H1 (cell line): ENCODE data around the gene SPACDR. TPM values are rescaled to one million over a fixed set of nuclear protein-coding genes. Genes with fewer than 3 reads are reported as not detected.

Experiments
- CTCF ChIA-PET: fragments of 300-600 bp; sonication (Branson Sonifier 250); formaldehyde crosslinking; loops from one replicate; lab custom pipeline; 2021; ENCODE audit not compliant: partially characterized antibody; lab: Charles Lee
- POLR2A ChIA-PET: fragments of 300-600 bp; sonication (Branson Sonifier 250); formaldehyde crosslinking; loops from one replicate; lab custom pipeline; 2021; ENCODE audit warnings: inconsistent platforms; ENCODE audit not compliant: partially characterized antibody; lab: Charles Lee
- DNase-seq, 2 experiments: peaks; one replicate each; pipeline versions ENCODE4 v3.0.0 to v3.0.0-alpha.2; 2010 to 2022; ENCODE audit warnings: low spot score in 2 of 2, low read depth in 1 of 2, mixed read lengths in 1 of 2
- FAIRE-seq: peaks from 2 replicates; lab custom pipeline; 2011; peaks lifted over from hg19 to GRCh38; lab: Jason Lieb, UNC
- H2AFZ ChIP-seq: 2 replicates; pipeline ENCODE4 v1.8.1; 2012; ENCODE audit warnings: low read length, inconsistent platforms
- H2AK5ac ChIP-seq: 2 replicates; pipeline ENCODE4 v1.6.1; 2013; ENCODE audit warnings: low read depth, low read length
- H2BK120ac ChIP-seq: replicated peaks from 2 replicates; pipeline ENCODE3; 2013; ENCODE audit warnings: low read depth, low read length, inconsistent platforms
- H2BK12ac ChIP-seq: 2 replicates; pipeline ENCODE4 v1.6.1; 2013; ENCODE audit warnings: low read depth, low read length
- H2BK15ac ChIP-seq: 2 replicates; pipeline ENCODE4 v1.6.1; 2013; ENCODE audit warnings: low read length
- H2BK20ac ChIP-seq: 2 replicates; pipeline ENCODE4 v1.6.1; 2013; ENCODE audit warnings: low read length
- H2BK5ac ChIP-seq: 2 replicates; pipeline ENCODE4 v1.6.1; 2013; ENCODE audit warnings: low read depth, low read length
- H3K14ac ChIP-seq: 2 replicates; pipeline ENCODE4 v1.6.1; 2013; ENCODE audit warnings: inconsistent platforms; ENCODE audit not compliant: insufficient read length
- H3K18ac ChIP-seq: 2 replicates; pipeline ENCODE4 v1.6.1; 2013; ENCODE audit warnings: low read length; ENCODE audit errors: extremely low read depth
- H3K23ac ChIP-seq: 2 replicates; pipeline ENCODE4 v1.6.1; 2013; ENCODE audit warnings: inconsistent platforms; ENCODE audit not compliant: insufficient read length
- H3K23me2 ChIP-seq: 2 replicates; pipeline ENCODE4 v1.6.1; 2013; ENCODE audit warnings: low read depth, low read length
- H3K27ac ChIP-seq: 2 replicates; pipeline ENCODE4 v1.6.1; 2011; ENCODE audit warnings: low read depth, low read length, inconsistent platforms
- H3K27me3 ChIP-seq, 4 experiments: replicated peaks in 1 of 4; 1 replicate in 1 of 4; 2 replicates in 3 of 4; pipeline versions ENCODE4 v1.6.1 to v1.8.1; 2011 to 2013; ENCODE audit warnings: low read length in 3 of 4, mild to moderate bottlenecking in 3 of 4, inconsistent platforms in 2 of 4, mixed read lengths in 2 of 4, moderate library complexity in 1 of 4; ENCODE audit not compliant: control insufficient read depth in 3 of 4, insufficient read depth in 3 of 4; ENCODE audit errors: extremely low read depth in 1 of 4
- H3K36me3 ChIP-seq, 4 experiments: 2 replicates each; pipeline versions ENCODE4 v1.6.1 to v1.8.1; 2011 to 2013; ENCODE audit warnings: mild to moderate bottlenecking in 4 of 4, low read length in 3 of 4, moderate library complexity in 2 of 4, control low read depth in 1 of 4, inconsistent platforms in 1 of 4; ENCODE audit not compliant: insufficient read depth in 4 of 4, control insufficient read depth in 2 of 4
- H3K4ac ChIP-seq: replicated peaks from 2 replicates; pipeline ENCODE3; 2013; ENCODE audit warnings: low read length, low read depth, mixed read lengths, inconsistent platforms; ENCODE audit not compliant: insufficient read length
- H3K4me1 ChIP-seq, 4 experiments: replicated peaks in 1 of 4; 1 replicate in 1 of 4; 2 replicates in 3 of 4; pipeline versions ENCODE4 v1.6.1 to v1.8.1; 2011 to 2013; ENCODE audit warnings: low read length in 3 of 4, inconsistent platforms in 2 of 4, mixed read lengths in 1 of 4; ENCODE audit not compliant: insufficient read depth in 4 of 4, control insufficient read depth in 3 of 4
- H3K4me2 ChIP-seq, 2 experiments: 2 replicates each; pipeline versions ENCODE4 v1.6.1 to v1.8.1; 2011 to 2013; ENCODE audit warnings: low read depth in 2 of 2, low read length in 2 of 2, control low read depth in 1 of 2, inconsistent platforms in 1 of 2, mild to moderate bottlenecking in 1 of 2; ENCODE audit not compliant: insufficient read depth in 1 of 2
- H3K4me3 ChIP-seq, 4 experiments: fragments of 200-600, 300-600 bp in 1 of 4; sonication (generic), shearing (Covaris generic), sonication (Bioruptor Twin) in 1 of 4; 2 replicates each; pipeline versions ENCODE4 v1.5.1 to v1.8.1; 2011 to 2016; ENCODE audit warnings: low read length in 4 of 4, low read depth in 3 of 4, control low read depth in 2 of 4, inconsistent platforms in 2 of 4, mild to moderate bottlenecking in 2 of 4, mixed read lengths in 1 of 4, moderate library complexity in 1 of 4; ENCODE audit not compliant: insufficient read depth in 2 of 4; ENCODE audit errors: extremely low read depth in 1 of 4
- H3K56ac ChIP-seq: replicated peaks from 2 replicates; pipeline ENCODE3; 2013; ENCODE audit warnings: low read depth, mild to moderate bottlenecking, mixed read lengths, low read length, inconsistent platforms; ENCODE audit not compliant: insufficient read length
- H3K79me1 ChIP-seq: 2 replicates; pipeline ENCODE4 v1.6.1; 2013; ENCODE audit warnings: low read depth, low read length, control low read depth
- H3K79me2 ChIP-seq, 2 experiments: 2 replicates each; pipeline versions ENCODE4 v1.6.1 to v1.8.1; 2012 to 2013; ENCODE audit warnings: low read length in 2 of 2, mild to moderate bottlenecking in 2 of 2, inconsistent platforms in 1 of 2; ENCODE audit not compliant: insufficient read depth in 2 of 2, control insufficient read depth in 1 of 2
- H3K9ac ChIP-seq, 4 experiments: replicated peaks in 1 of 4; 1 replicate in 1 of 4; 2 replicates in 3 of 4; pipeline versions ENCODE4 v1.6.1 to v1.8.1; 2011 to 2013; ENCODE audit warnings: low read depth in 3 of 4, low read length in 3 of 4, control low read depth in 2 of 4, mild to moderate bottlenecking in 2 of 4, moderate library complexity in 2 of 4, inconsistent platforms in 1 of 4; ENCODE audit errors: extremely low read depth in 1 of 4
- H3K9me3 ChIP-seq, 2 experiments: 2 replicates each; pipeline versions ENCODE4 v1.6.1 to v1.8.1; 2012 to 2013; ENCODE audit warnings: mild to moderate bottlenecking in 2 of 2, moderate library complexity in 2 of 2, control low read depth in 1 of 2, inconsistent platforms in 1 of 2, low read depth in 1 of 2, low read length in 1 of 2, mixed read lengths in 1 of 2; ENCODE audit not compliant: insufficient read depth in 2 of 2
- H4K20me1 ChIP-seq, 2 experiments: replicated peaks in 1 of 2; 2 replicates each; pipeline versions ENCODE3 to v1.8.1; 2011 to 2013; ENCODE audit warnings: inconsistent platforms in 2 of 2, low read length in 2 of 2, mild to moderate bottlenecking in 1 of 2; ENCODE audit not compliant: insufficient read depth in 2 of 2, control insufficient read depth in 1 of 2
- H4K5ac ChIP-seq: 2 replicates; pipeline ENCODE4 v1.6.1; 2013; ENCODE audit warnings: low read length, low read depth, mixed read lengths, inconsistent platforms; ENCODE audit not compliant: insufficient read length
- H4K8ac ChIP-seq: 2 replicates; pipeline ENCODE4 v1.8.0; 2013; ENCODE audit warnings: mild to moderate bottlenecking, moderate library complexity, low read length, inconsistent platforms; ENCODE audit not compliant: insufficient read depth; ENCODE audit errors: extremely low read depth
- H4K91ac ChIP-seq: replicated peaks from 2 replicates; pipeline ENCODE3; 2013; ENCODE audit warnings: low read length, mixed read lengths, inconsistent platforms; ENCODE audit not compliant: insufficient read length
- WGBS, 2 experiments: shearing (Covaris generic) in 1 of 2; methylation state at CpG; one replicate each; pipeline versions ENCODE4 v1.1.6 to v1.1.7; 2013 to 2015; ENCODE audit warnings: low lambda C conversion rate in 2 of 2, mixed read lengths in 2 of 2, inconsistent platforms in 1 of 2, low coverage in 1 of 2, missing lambda C conversion rate in 1 of 2; ENCODE audit not compliant: insufficient replicate concordance in 2 of 2, insufficient coverage in 1 of 2, insufficient read length in 1 of 2; ENCODE audit errors: extremely low coverage in 1 of 2, missing lambda C conversion rate in 1 of 2; 5-methylcytosine and 5-hydroxymethylcytosine counted together
- polyA plus RNA-seq, 7 experiments: library from polyadenylated mRNA; depleted of rRNA in 3 of 7; stranded (reverse) in 5 of 7; unstranded in 2 of 7; fragments of >200 nt in 5 of 7; fragments of 200-250 nt in 2 of 7; gene quantifications; 1 replicate in 5 of 7; 2 replicates in 1 of 7; 4 replicates in 1 of 7; pipeline versions ENCODE4 v1.2.1 to v1.2.3, GENCODE V29; 2011 to 2013; ENCODE audit warnings: missing spikeins in 2 of 7, mixed read lengths in 2 of 7
- total RNA-seq: library from RNA; stranded (reverse); fragmentation: NEBNext Ultra II Directional; extraction: Animal tissue kit (Norgen Biotek cat#: 25700); gene quantifications from 2 replicates; pipeline ENCODE4 v1.2.1, GENCODE V29; 2021
- TF ChIP-seq, protein P1 (sequence below): IDR thresholded peaks from 2 replicates; pipeline ENCODE4 v1.6.1; 2012; ENCODE audit warnings: low read length, inconsistent platforms
- TF ChIP-seq, protein P2 (sequence below): IDR thresholded peaks from 2 replicates; pipeline ENCODE4 v1.6.1; 2011; ENCODE audit warnings: low read length, improper control_type of control experiment

The SPACDR gene
- total and polyA plus RNA-seq, 2 of the 8 experiments (the other 6 are each of a cell fraction or from before 2014, with no cell fraction given) = 0.26 TPM; not detected in 1

DNA sequence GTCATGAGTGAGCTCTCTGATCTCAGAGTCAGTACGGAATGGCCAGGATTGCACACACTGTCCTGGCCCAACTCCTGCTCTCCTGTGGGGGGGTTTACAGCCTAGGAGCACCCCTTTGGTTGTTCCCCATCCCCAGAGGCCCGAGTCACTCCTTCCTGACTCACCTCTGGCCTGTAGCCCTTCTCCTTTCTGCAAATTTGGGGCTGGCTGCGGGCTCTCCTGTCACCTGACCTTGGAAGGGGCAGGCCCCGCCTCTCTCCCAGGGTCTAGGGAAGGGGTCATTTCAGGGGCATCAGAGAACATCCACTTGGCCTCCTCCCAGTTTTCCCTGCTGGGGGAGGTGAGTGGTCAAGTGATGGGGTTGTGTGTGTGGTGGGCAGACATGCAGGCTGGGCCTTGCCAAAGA is 21.4 kb upstream of the SPACDR start:
- H2AFZ ChIP-seq = no peak overlapping the region
- H2BK20ac ChIP-seq = no peak overlapping the region
- H3K27me3 ChIP-seq = no peaks in the 10 kb centered on the region
- 0 out of 2 replicates have a peak overlapping the region, but pooled peaks have one; percentile 24 for H3K18ac ChIP-seq
- TF ChIP-seq, protein P1, sequence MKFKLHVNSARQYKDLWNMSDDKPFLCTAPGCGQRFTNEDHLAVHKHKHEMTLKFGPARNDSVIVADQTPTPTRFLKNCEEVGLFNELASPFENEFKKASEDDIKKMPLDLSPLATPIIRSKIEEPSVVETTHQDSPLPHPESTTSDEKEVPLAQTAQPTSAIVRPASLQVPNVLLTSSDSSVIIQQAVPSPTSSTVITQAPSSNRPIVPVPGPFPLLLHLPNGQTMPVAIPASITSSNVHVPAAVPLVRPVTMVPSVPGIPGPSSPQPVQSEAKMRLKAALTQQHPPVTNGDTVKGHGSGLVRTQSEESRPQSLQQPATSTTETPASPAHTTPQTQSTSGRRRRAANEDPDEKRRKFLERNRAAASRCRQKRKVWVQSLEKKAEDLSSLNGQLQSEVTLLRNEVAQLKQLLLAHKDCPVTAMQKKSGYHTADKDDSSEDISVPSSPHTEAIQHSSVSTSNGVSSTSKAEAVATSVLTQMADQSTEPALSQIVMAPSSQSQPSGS = no peak
- TF ChIP-seq, protein P2, sequence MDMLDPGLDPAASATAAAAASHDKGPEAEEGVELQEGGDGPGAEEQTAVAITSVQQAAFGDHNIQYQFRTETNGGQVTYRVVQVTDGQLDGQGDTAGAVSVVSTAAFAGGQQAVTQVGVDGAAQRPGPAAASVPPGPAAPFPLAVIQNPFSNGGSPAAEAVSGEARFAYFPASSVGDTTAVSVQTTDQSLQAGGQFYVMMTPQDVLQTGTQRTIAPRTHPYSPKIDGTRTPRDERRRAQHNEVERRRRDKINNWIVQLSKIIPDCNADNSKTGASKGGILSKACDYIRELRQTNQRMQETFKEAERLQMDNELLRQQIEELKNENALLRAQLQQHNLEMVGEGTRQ = 0 out of 2 replicates have a peak, but pooled peaks have one; percentile 31
- DNase-seq (peak in 1 of 2 experiments; percentile 54), FAIRE-seq (no peak)
- no peak overlapping the region for H4K8ac ChIP-seq
- H3K79me2 ChIP-seq = no peaks in the 10 kb centered on the region; a peak in 1 of 4 replicates
- no peak overlapping the region for H3K9ac ChIP-seq
- ChIA-PET CTCF (interaction anchor here (0.6 to 1.4 kb wide), 10 partner anchors 9 to 100 kb away, joined by 3 to 6 read pairs (median 3); no protein-coding TSS in a partner anchor), POLR2A (interaction anchor here (0.6 to 1.4 kb wide), 4 partner anchors 8 to 118 kb away, joined by 3 to 4 read pairs (median 3); partner anchors contain the start of gene ZCWPW1)
- H3K4ac ChIP-seq = no peak overlapping the region
- H3K4me2 ChIP-seq = peak overlapping the region in 1 of 2 experiments; percentile 84; a peak in 2 of 4 replicates
- peaks cover 2 to 22% (median 14%) of the 10 kb centered on the region in 4 experiments for H3K4me1 ChIP-seq
- no peak overlapping the region for H3K23ac ChIP-seq
- no peak overlapping the region for H3K56ac ChIP-seq
- H3K14ac ChIP-seq = no peak overlapping the region
- peak overlapping the region; percentile 81; the same call in 1 of the 2 replicates for H2BK15ac ChIP-seq
- H3K23me2 ChIP-seq = peaks cover 8% of the 10 kb centered on the region; the same call in 1 of the 2 replicates
- H2BK120ac ChIP-seq = no peak overlapping the region
- H3K79me1 ChIP-seq = no peaks in the 10 kb centered on the region
- H4K5ac ChIP-seq = no peak overlapping the region
- H2AK5ac ChIP-seq = no peak overlapping the region; the same call in 1 of the 2 replicates
- no peaks in the 10 kb centered on the region for H3K9me3 ChIP-seq
- no peak overlapping the region for H3K27ac ChIP-seq
- H3K4me3 ChIP-seq = no peak overlapping the region
- H2BK12ac ChIP-seq = no peak overlapping the region
- 0 out of 2 replicates have a peak overlapping the region, but pooled peaks have one; percentile 35 for H2BK5ac ChIP-seq
- H4K91ac ChIP-seq = peak overlapping the region; percentile 83
- 76% methylated on average over 4 of the region's 4 CpGs; no CpG with 5 or more reads in 1 of the 2 experiments for WGBS, 2 experiments
- H4K20me1 ChIP-seq = peaks cover 0 to 7% of the 10 kb centered on the region in 2 experiments
- H3K36me3 ChIP-seq = peaks cover 0 to 9% (median 0%) of the 10 kb centered on the region in 4 experiments; a peak in 2 of 8 replicates
